Measurements from ENCODE around the gene PCGF6.
"Not testable (repeated sequence)": the region's sequence is repeated elsewhere in the genome, so short reads cannot be mapped to it uniquely, and the experiment has no call there.

The PCGF6 gene

GRCh38 chr10:103316087-103316486, 34.9 kb downstream of the PCGF6 start:
- no peak for DNase-seq

GRCh38 chr10:103310197-103310596, 40.7 kb downstream of the PCGF6 start:
- DNase-seq: no peak

DNA sequence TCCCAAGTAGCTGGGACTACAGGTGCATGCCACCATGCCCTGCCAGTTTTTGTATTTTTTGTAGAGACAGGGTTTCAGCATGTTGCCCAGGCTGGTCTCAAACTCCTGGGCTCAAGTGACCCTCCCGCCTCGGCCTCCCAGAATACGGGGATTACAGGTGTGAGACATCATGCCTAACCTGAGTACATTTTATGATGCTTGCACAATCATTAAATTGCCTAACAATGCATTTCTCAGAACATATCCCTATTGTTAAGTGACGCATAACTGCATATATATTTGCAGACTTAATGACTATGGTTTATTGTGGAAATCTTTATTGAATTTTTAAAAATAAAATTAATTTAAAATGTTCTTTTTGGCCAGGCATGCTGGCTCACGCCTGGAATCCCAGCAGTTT, 43.3 kb downstream of the PCGF6 start:
- DNase-seq: no peak

DNA sequence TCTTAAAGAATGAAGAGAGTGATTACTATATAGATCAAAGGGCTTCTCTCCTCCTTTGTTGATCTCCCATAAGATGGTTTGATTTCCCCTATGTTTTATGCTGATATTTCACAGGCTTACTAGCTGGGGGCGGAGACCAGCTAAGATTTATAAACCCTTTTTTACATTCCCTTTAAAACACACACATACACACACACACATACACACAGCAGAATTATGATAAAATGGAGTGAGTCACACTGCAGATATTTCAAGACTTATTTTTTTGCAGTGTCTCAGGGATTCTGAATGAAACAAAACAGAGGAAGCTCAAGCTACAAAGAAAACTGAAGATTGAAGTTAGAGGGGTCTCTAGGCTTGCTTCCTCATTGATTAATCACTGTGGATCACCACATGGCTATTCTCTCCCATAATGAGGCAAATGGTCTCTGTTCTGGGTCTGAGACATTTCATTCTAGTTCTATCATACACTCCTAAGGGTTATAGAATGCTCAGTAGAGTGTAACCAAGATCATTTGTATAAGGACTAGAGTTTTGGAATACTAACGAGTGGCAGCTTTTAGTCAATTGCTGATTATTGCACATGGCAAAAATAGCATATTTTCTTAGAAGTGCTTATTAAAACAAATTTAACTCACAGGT, 55.4 kb downstream of the PCGF6 start:
- no peak for DNase-seq

GRCh38 chr10:103291588-103291987, 59.4 kb downstream of the PCGF6 start:
- no peak for DNase-seq

DNA sequence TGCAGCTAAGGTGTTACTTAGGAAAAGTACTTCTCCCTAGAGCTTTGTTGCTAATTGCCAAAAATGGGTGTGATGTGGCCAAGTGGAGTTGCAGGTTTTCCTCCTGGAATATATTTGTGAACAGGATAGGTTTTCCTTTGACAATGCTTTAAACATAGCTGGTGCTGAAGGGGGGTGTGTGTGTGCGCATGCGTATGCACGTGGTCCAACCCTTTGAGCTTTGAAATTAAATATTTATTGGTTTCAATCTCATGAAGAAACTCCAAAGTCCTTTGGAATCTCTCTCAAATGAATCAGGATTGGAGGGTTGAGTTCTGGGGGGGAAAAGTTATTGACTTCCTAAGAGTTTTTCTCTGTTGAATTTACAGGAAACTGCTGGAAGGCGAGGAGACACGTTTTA, 62.9 kb downstream of the PCGF6 start:
- DNase-seq: no peak

DNA sequence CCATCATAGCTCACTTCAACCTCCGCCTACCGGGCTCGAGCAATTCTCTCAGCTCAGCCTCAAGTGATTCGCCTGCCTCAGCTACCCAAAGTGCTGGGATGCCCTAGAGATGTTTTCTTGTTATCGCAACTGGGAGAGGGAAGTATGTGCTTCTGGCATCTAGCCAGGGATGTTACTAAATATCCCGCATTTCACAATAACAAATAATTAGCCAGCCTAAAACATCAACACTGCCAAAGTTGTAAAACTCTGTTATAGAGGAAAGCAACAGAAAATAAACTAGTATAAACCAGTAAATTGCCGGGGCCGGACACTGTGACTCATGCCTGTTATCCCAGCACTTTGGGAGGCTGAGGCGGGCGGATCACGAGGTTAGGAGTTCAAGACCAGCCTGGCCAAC, 66.8 kb downstream of the PCGF6 start:
- DNase-seq: no peak

DNA sequence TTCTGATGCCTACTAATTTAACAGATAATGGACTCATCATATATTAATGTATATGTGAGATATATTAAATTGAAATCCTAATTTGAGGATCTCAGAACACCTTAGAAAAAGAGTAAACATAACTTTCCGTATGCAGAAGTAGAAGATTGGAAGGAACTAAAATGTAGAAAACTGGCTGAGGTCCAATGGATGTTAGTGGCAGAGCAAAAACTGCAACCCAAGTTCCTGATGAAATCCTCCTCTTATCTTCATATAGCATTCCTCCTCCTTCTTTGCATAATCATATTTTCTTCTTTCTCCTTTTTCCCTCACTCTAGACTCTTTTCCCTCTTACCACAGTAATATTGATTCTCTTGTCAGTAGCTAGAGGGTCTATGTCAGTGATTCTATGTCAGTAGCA, 68.0 kb downstream of the PCGF6 start:
- no peak for DNase-seq

DNA sequence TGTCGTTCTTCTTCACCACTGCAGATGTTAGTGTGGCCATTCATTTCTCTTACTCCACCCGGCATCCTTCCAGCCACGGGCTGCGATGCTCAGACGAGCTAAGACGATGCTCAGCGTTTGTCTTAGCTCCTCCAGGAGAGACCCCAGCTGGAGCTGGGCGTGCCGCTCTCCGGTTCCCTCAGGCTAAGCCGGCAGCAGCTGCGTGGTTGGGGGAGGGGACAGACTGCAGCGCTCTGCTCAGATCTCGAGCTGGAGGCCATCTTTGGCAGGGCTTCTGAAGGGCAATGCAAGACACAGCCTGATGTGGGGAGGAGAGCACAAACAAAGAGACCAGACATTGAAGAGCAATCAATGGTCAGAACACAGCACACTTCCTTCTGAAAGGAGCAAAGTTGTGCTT, 69.2 kb downstream of the PCGF6 start:
- DNase-seq: peak; percentile 93

- no peak for DNase-seq
These were observed 70.4 kb downstream of the PCGF6 start for GRCh38 chr10:103280506-103280905.

GRCh38 chr10:103280031-103280430, 70.9 kb downstream of the PCGF6 start:
- DNase-seq: no peak

DNA sequence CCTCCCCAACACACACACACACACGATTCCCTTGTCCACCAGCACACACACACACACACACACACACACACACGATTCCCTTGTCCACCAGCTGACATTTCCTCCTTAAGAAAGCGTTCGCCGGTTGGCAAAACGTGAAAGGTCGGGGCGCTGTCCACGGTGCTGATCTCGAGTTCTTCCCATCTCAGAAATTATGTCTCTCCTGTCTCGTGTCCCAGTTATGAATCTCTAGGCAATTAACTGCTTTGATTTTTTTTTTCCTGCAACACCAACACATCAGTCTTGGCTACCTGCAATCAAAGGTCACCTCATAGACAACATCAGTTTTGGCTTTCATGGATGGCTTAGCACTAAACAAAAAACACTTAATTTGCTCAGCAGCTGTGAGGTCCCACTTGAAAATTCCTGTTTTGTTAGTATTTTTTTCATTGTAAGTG, 72.1 kb downstream of the PCGF6 start:
- DNase-seq: peak; percentile 12

DNA sequence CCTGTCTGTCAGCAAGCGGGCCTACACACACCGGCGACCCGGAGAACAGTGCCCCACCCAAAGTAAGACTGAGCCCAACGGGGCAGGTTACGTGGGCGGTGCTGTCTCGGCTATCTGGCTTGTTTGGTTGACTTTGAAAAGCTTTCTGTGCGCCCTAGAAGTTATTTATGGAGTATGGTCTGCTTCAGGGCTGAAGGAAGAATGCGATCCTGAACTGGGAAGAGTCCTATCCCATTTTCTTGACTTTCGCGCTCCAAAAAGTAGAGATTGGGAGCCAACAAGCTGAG, 72.5 kb downstream of the PCGF6 start:
- DNase-seq: no peak

- peak; percentile 68 for DNase-seq
These were observed 73.0 kb downstream of the PCGF6 start for GRCh38 chr10:103277713-103278536.

DNA sequence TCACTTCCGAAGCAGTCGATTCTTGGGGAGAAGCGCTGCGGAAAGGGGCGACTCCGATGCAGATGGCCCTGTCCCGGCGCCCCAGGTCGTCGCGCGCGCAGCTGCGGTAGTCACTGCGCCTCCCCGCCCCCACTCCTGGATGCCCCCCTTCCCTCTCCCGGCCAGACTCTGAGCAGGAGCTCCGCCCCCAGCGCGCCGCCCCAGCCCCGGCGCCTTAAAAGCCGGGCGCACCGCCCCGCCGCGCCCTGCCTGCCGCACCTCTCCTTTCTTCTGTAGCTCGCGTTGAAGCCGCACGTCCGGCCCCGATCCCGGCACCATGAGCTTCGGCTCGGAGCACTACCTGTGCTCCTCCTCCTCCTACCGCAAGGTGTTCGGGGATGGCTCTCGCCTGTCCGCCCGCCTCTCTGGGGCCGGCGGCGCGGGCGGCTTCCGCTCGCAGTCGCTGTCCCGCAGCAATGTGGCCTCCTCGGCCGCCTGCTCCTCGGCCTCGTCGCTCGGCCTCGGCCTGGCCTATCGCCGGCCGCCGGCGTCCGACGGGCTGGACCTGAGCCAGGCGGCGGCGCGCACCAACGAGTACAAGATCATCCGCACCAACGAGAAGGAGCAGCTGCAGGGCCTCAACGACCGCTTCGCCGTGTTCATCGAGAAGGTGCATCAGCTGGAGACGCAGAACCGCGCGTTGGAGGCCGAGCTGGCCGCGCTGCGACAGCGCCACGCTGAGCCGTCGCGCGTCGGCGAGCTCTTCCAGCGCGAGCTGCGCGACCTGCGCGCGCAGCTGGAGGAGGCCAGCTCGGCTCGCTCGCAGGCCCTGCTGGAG, 73.8 kb downstream of the PCGF6 start, which contains the start of gene INA:
Gene INA, plus strand, starts transcription at position 243 of the 817 bp plus-strand sequence. Its CDS starts 74 bp downstream, at position 317.
- DNase-seq: peak; percentile 86

GRCh38 chr10:103276251-103276895, 74.6 kb downstream of the PCGF6 start:
- no peak for DNase-seq

DNA sequence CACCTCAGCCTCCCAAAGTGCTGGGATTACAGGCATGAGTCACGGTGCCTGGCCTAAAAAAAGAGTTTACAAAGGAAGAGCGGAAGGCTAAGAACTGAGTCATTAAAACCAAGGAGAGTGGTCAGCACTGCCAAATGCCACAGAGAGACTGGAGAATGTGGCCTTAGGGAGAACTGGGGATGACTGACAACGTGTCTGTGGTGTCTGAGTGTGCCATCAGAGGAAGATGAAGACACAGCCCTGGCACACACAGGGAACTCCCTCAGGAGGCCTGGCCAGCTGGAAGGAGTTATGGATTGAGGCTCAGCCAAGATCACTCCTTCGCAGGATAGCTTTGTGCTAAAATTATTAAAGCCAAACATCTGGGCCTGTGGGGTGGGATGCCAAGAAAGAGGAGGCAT, 77.9 kb downstream of the PCGF6 start:
- DNase-seq: no peak

DNA sequence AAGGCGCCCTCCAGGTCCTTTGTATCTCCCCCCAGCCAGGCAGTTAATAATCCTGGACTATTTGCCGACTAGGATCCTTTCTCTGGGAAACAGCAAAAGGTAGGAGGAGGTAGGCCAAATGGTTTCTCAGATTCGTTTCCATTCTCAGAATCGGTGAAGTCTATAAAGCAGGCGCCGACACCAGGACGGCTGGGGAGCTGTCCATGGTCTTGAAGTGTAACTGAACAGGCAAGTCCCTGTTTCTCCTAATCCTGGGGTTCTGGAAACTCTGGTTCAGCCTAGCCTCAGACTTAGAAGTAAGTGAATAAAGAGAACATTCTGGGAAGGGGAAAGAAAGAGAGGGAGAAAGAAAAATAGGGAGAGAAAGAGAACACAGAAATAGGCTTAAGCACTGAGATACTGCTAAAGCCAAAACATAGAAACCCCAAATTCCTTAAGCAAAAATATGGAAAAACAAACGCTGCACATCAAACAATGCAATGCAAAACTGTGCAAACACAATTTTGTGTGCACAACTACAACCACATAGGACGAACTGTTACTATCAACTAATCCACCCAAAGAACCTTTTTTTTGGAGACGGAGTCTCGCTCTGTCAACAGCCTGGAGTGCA, 85.1 kb downstream of the PCGF6 start:
- DNase-seq: no peak

- DNase-seq: no peak
These were observed 88.7 kb downstream of the PCGF6 start for GRCh38 chr10:103262229-103262628.

DNA sequence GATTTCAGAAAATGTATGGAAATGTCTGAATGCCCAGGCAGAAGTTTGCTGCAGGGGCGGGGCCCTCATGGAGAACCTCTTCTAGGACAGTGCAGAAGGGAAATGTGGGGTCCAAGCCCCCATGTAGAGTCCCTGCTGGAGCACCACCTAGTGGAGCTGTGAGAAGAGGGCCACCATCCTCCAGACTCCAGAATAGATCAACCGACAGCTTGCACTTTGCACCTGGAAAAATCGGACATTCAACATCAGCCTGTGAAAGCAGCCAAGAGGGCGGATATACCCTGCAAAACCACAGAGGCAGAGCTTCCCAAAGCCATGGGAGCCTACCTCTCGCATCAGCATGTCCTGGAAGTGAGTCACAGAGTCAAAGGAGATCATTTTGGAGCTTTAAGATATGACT, 91.0 kb downstream of the PCGF6 start:
- DNase-seq: no peak

GRCh38 chr10:103258928-103259327, 92.0 kb downstream of the PCGF6 start:
- not testable (repeated sequence) for DNase-seq

- no peak for DNase-seq
These were observed 93.1 kb downstream of the PCGF6 start for GRCh38 chr10:103257812-103258211.

DNA sequence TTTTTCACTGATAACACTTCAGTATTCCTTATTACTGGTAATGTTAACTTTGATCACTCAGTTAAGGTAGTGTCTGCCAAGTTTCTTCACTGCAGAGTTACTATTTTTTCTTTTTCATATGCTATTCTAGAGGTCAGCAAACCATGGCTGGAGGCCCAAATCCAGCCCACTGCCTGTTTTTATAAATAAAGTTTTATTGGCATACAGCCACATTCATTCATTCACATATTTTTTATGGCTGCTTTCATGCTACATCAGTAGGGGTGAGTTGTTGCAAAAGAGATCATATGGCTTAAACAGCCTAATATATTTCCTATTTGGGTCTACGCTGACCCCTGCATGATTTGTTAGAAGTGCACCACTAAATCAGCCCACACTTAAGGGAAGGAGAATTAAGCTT, 94.3 kb downstream of the PCGF6 start:
- no peak for DNase-seq

Measured in NCI-H146 (cell line).